Measurements from ENCODE around the gene SLCO2B1.

Gene SLCO2B1

DNA sequence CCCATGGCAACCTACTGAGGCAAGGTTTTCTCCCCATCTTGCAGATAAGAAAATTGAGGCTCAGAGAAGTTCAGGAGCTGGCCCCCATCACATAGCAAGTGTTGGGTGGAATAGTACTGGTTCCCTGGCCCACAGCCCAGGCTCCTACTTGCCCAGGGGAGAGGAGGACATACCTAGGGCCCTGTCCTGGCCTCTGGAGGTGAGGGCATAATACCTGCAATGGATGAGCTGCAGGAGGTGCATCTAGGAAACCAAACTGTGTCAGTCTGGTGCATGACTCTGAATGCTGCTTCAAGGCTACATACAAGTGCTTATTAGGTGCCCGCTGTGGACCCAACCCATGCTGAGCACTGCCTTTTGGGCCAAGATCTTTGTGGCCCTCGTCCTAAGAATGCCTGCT lies 49.6 kb downstream of the SLCO2B1 start:
- no peak overlapping the region for H3K4me2 ChIP-seq (ENCODE audit: low read length)
- H3F3A ChIP-seq (ENCODE audit: control insufficient read depth, insufficient read depth) = no peaks in the 10 kb centered on the region
- no peak overlapping the region for H3K4me3 ChIP-seq (ENCODE audit: low read length)
- H3K27ac ChIP-seq (ENCODE audit: low read depth, low read length) = no peak overlapping the region
- H3K9me3 ChIP-seq (ENCODE audit: control insufficient read depth, insufficient read depth, low read length) = no peaks in the 10 kb centered on the region
- no peaks in the 10 kb centered on the region for H4K20me1 ChIP-seq (ENCODE audit: control insufficient read depth, insufficient read depth, low read depth, low read length)
- H3K9me2 ChIP-seq (replicated peaks; ENCODE audit: control insufficient read depth, low read length) = no peaks in the 10 kb centered on the region
- H3K79me2 ChIP-seq (ENCODE audit: control insufficient read depth, low read length) = no peaks in the 10 kb centered on the region
- no peaks in the 10 kb centered on the region for H3K27me3 ChIP-seq (ENCODE audit: control insufficient read depth, low read length)
- H3K36me3 ChIP-seq (ENCODE audit: control insufficient read depth, low read length) = no peaks in the 10 kb centered on the region
- TF ChIP-seq, protein P1, sequence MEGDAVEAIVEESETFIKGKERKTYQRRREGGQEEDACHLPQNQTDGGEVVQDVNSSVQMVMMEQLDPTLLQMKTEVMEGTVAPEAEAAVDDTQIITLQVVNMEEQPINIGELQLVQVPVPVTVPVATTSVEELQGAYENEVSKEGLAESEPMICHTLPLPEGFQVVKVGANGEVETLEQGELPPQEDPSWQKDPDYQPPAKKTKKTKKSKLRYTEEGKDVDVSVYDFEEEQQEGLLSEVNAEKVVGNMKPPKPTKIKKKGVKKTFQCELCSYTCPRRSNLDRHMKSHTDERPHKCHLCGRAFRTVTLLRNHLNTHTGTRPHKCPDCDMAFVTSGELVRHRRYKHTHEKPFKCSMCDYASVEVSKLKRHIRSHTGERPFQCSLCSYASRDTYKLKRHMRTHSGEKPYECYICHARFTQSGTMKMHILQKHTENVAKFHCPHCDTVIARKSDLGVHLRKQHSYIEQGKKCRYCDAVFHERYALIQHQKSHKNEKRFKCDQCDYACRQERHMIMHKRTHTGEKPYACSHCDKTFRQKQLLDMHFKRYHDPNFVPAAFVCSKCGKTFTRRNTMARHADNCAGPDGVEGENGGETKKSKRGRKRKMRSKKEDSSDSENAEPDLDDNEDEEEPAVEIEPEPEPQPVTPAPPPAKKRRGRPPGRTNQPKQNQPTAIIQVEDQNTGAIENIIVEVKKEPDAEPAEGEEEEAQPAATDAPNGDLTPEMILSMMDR (IDR thresholded peaks at IDR 0.05; ENCODE audit: low read depth, low read length, poor library complexity, severe bottlenecking) = no peak
- TF ChIP-seq EZH2phosphoT487 (IDR thresholded peaks at IDR 0.05; ENCODE audit: borderline replicate concordance, low read length) = no peak
- H3K4me1 ChIP-seq (ENCODE audit: control insufficient read depth, low read length) = no peaks in the 10 kb centered on the region

DNA sequence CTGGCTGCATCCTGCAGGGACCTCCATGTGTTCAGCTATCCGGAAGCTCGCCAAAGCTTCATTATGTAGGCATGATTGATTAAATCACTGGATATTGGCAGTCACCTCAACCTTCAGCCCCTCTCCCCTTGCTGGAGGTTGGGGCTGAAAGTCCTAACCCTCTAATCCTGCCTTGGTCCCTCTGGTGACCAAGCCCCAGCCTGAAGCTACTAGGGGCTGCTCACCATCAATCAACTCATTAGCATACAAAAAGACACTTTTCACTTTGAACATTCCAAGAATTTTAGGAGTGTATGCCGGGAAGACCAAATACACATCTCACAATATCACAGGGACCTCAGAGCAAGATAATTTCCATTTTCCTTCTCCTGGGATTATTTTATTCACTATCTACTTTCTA lies 50.9 kb downstream of the SLCO2B1 start:
- Histone ChIP-seq H3K4me2 (ENCODE audit: low read length) (no peak overlapping the region), H3K36me3 (ENCODE audit: control insufficient read depth, low read length) (no peaks in the 10 kb centered on the region), H3K4me1 (ENCODE audit: control insufficient read depth, low read length) (no peaks in the 10 kb centered on the region), H3K9me3 (ENCODE audit: control insufficient read depth, insufficient read depth, low read length) (no peaks in the 10 kb centered on the region), H3K4me3 (ENCODE audit: low read length) (no peak overlapping the region), H3K79me2 (ENCODE audit: control insufficient read depth, low read length) (no peaks in the 10 kb centered on the region), H3K9me2 (replicated peaks; ENCODE audit: control insufficient read depth, low read length) (no peaks in the 10 kb centered on the region), H4K20me1 (ENCODE audit: control insufficient read depth, insufficient read depth, low read depth, low read length) (no peaks in the 10 kb centered on the region), H3K27me3 (ENCODE audit: control insufficient read depth, low read length) (no peaks in the 10 kb centered on the region), H3F3A (ENCODE audit: control insufficient read depth, insufficient read depth) (no peaks in the 10 kb centered on the region), H3K27ac (ENCODE audit: low read depth, low read length) (no peak overlapping the region)
- TF ChIP-seq, protein P1 (IDR thresholded peaks at IDR 0.05; ENCODE audit: low read depth, low read length, poor library complexity, severe bottlenecking) = no peak
- no peak for TF ChIP-seq EZH2phosphoT487 (IDR thresholded peaks at IDR 0.05; ENCODE audit: borderline replicate concordance, low read length)

DNA sequence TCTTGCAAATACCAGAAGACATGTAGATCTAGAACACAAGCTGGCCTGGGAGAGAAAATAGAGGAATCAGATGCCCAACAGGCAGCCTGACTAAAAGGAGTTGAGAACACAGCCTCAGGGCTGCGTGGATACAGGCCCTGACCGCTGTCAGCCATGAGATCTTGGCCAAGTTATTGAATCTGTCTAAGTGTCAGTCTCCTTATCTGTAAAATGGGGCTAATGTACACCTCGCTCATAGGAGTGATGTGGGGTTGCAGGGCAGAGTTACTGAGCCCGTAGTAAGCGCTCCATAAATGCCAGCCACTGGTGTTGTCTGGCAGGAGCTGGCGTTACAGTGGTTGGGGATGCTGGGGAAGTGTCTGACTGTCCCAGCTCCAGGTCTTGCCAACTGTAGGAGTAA lies 51.3 kb downstream of the SLCO2B1 start:
- no peaks in the 10 kb centered on the region for H3F3A ChIP-seq (ENCODE audit: control insufficient read depth, insufficient read depth)

More for the DNA sequence above, 51.3 kb downstream of the SLCO2B1 start:
- Histone ChIP-seq H3K36me3 (ENCODE audit: control insufficient read depth, low read length) (no peaks in the 10 kb centered on the region), H3K27me3 (ENCODE audit: control insufficient read depth, low read length) (no peaks in the 10 kb centered on the region), H3K27ac (ENCODE audit: low read depth, low read length) (no peak overlapping the region), H3K4me2 (ENCODE audit: low read length) (no peak overlapping the region), H3K9me3 (ENCODE audit: control insufficient read depth, insufficient read depth, low read length) (no peaks in the 10 kb centered on the region), H4K20me1 (ENCODE audit: control insufficient read depth, insufficient read depth, low read depth, low read length) (no peaks in the 10 kb centered on the region), H3K4me3 (ENCODE audit: low read length) (no peak overlapping the region), H3K79me2 (ENCODE audit: control insufficient read depth, low read length) (no peaks in the 10 kb centered on the region), H3K4me1 (ENCODE audit: control insufficient read depth, low read length) (no peaks in the 10 kb centered on the region), H3K9me2 (replicated peaks; ENCODE audit: control insufficient read depth, low read length) (no peaks in the 10 kb centered on the region)
- TF ChIP-seq, protein P1 (IDR thresholded peaks at IDR 0.05; ENCODE audit: low read depth, low read length, poor library complexity, severe bottlenecking) = no peak
- TF ChIP-seq EZH2phosphoT487 (IDR thresholded peaks at IDR 0.05; ENCODE audit: borderline replicate concordance, low read length) = no peak

All from DOHH2 (cell line).